Measurements from ENCODE around the gene ZFP36L2. TPM values are rescaled to one million over a fixed set of nuclear protein-coding genes. Genes with fewer than 3 reads are reported as not detected.
A peak's percentile ranks its signal among the peaks of the same experiment; 100 is the strongest.

ZFP36L2 gene
- total and polyA plus RNA-seq, 9 of the 15 experiments (the other 6 are each of a cell fraction or from before 2014, with no cell fraction given), result 4.1 to 60.6 (median 20.3) TPM

DNA sequence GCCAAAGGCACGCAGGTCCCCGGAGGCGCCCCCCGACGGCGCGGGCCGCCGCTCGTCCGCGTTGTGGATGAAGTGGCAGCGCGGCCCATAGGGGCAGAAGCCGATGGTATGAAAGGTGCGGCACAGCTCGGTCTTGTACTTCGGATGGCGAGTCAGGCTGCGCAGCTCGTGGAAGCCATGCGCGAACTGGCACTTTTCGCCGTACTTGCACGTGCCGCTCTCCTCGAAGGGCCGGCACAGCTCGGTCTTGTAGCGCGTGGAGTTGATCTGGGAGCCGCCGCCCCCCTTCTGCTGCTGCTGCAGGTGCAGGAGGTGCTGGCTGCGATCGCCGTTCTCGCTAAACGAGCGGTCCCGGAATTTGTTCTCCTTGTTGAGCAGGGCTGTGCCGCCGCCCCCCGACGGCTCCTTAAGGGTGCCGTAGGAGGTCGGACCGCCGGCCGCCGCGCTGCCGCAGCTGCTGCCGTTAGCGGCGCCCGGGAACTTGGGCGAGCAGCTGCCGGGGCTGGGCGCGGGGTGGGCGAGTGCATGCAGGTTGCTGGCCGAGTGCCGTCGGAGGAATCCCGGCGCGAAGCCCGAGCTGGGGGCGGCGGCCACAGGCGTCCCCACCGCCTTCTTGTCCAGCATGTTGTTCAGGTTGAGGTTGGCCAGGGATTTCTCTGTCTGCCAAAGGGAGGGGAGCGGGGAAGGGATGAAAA, 1.2 kb downstream of the ZFP36L2 start (continued):
- TF ChIP-seq, protein P1, sequence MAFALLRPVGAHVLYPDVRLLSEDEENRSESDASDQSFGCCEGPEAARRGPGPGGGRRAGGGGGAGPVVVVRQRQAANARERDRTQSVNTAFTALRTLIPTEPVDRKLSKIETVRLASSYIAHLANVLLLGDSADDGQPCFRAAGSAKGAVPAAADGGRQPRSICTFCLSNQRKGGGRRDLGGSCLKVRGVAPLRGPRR (CRISPR knock-in tag; IDR thresholded peaks at IDR 0.05), result no peak
- TF ChIP-seq ZNF282 (CRISPR knock-in tag; IDR thresholded peaks at IDR 0.05), result 0 out of 2 replicates have a peak, but pooled peaks have one; percentile 41
- TF ChIP-seq KDM2B (CRISPR knock-in tag; IDR thresholded peaks at IDR 0.05), result peak; percentile 95
- peak in 1 of 2 experiments; percentile 57; a peak in 1 of 3 replicates for TF ChIP-seq CBX3 (IDR thresholded peaks at IDR 0.05; ENCODE audit: borderline replicate concordance in 1 of 2, low read length in 2 of 2)
- peak; percentile 52; the same call in 1 of the 2 replicates for TF ChIP-seq STAG1 (CRISPR knock-in tag; IDR thresholded peaks at IDR 0.05; ENCODE audit: borderline replicate concordance)
- TF ChIP-seq SP1 (CRISPR knock-in tag; IDR thresholded peaks at IDR 0.05), result peak; percentile 13
- TF ChIP-seq RBM22 (IDR thresholded peaks at IDR 0.05; ENCODE audit: low read depth, low read length, poor library complexity, severe bottlenecking), result peak; percentile 87
- TF ChIP-seq ZNF431 (CRISPR knock-in tag; IDR thresholded peaks at IDR 0.05), result peak; percentile 74
- TF ChIP-seq, protein P2, sequence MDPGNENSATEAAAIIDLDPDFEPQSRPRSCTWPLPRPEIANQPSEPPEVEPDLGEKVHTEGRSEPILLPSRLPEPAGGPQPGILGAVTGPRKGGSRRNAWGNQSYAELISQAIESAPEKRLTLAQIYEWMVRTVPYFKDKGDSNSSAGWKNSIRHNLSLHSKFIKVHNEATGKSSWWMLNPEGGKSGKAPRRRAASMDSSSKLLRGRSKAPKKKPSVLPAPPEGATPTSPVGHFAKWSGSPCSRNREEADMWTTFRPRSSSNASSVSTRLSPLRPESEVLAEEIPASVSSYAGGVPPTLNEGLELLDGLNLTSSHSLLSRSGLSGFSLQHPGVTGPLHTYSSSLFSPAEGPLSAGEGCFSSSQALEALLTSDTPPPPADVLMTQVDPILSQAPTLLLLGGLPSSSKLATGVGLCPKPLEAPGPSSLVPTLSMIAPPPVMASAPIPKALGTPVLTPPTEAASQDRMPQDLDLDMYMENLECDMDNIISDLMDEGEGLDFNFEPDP (CRISPR knock-in tag; IDR thresholded peaks at IDR 0.05), result no peak
- TF ChIP-seq, protein P3, sequence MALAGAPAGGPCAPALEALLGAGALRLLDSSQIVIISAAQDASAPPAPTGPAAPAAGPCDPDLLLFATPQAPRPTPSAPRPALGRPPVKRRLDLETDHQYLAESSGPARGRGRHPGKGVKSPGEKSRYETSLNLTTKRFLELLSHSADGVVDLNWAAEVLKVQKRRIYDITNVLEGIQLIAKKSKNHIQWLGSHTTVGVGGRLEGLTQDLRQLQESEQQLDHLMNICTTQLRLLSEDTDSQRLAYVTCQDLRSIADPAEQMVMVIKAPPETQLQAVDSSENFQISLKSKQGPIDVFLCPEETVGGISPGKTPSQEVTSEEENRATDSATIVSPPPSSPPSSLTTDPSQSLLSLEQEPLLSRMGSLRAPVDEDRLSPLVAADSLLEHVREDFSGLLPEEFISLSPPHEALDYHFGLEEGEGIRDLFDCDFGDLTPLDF (CRISPR knock-in tag; IDR thresholded peaks at IDR 0.05), result peak; percentile 70; the same call in 1 of the 2 replicates
- TF ChIP-seq GABPB1 (CRISPR knock-in tag; IDR thresholded peaks at IDR 0.05), result peak; percentile 30
- TF ChIP-seq LEF1 (IDR thresholded peaks at IDR 0.05), result 0 out of 2 replicates have a peak, but pooled peaks have one; percentile 24
- no peak for TF ChIP-seq XRCC4 (IDR thresholded peaks at IDR 0.05; ENCODE audit: extremely low read depth, insufficient read depth, insufficient read length)
- peak; percentile 60 for TF ChIP-seq FIP1L1 (IDR thresholded peaks at IDR 0.05; ENCODE audit: low read depth, low read length, poor library complexity, severe bottlenecking)
- TF ChIP-seq, protein P4, sequence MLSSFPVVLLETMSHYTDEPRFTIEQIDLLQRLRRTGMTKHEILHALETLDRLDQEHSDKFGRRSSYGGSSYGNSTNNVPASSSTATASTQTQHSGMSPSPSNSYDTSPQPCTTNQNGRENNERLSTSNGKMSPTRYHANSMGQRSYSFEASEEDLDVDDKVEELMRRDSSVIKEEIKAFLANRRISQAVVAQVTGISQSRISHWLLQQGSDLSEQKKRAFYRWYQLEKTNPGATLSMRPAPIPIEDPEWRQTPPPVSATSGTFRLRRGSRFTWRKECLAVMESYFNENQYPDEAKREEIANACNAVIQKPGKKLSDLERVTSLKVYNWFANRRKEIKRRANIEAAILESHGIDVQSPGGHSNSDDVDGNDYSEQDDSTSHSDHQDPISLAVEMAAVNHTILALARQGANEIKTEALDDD (IDR thresholded peaks at IDR 0.05), result no peak
- TF ChIP-seq, protein P5, sequence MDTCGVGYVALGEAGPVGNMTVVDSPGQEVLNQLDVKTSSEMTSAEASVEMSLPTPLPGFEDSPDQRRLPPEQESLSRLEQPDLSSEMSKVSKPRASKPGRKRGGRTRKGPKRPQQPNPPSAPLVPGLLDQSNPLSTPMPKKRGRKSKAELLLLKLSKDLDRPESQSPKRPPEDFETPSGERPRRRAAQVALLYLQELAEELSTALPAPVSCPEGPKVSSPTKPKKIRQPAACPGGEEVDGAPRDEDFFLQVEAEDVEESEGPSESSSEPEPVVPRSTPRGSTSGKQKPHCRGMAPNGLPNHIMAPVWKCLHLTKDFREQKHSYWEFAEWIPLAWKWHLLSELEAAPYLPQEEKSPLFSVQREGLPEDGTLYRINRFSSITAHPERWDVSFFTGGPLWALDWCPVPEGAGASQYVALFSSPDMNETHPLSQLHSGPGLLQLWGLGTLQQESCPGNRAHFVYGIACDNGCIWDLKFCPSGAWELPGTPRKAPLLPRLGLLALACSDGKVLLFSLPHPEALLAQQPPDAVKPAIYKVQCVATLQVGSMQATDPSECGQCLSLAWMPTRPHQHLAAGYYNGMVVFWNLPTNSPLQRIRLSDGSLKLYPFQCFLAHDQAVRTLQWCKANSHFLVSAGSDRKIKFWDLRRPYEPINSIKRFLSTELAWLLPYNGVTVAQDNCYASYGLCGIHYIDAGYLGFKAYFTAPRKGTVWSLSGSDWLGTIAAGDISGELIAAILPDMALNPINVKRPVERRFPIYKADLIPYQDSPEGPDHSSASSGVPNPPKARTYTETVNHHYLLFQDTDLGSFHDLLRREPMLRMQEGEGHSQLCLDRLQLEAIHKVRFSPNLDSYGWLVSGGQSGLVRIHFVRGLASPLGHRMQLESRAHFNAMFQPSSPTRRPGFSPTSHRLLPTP (IDR thresholded peaks at IDR 0.05; ENCODE audit: borderline replicate concordance, extremely low read depth, insufficient read length), result no peak
- no peak for TF ChIP-seq ZNF384 (IDR thresholded peaks at IDR 0.05; ENCODE audit: low read depth, low read length)
- TF ChIP-seq NR2C1 (IDR thresholded peaks at IDR 0.05), result no peak
- TF ChIP-seq NR2C1 (tag; IDR thresholded peaks at IDR 0.05), result 0 out of 2 replicates have a peak, but pooled peaks have one; percentile 22
- TF ChIP-seq ZNF354B (CRISPR knock-in tag; IDR thresholded peaks at IDR 0.05), result no peak

Data from K562 (cell line).